Measurements from ENCODE around the gene PCP2. TPM values are rescaled to one million over a fixed set of nuclear protein-coding genes. Genes with fewer than 3 reads are reported as not detected.

Gene PCP2
- total and polyA plus RNA-seq, 2 of the 8 experiments (the other 6 are each of a cell fraction or from before 2014, with no cell fraction given) = not detected

DNA sequence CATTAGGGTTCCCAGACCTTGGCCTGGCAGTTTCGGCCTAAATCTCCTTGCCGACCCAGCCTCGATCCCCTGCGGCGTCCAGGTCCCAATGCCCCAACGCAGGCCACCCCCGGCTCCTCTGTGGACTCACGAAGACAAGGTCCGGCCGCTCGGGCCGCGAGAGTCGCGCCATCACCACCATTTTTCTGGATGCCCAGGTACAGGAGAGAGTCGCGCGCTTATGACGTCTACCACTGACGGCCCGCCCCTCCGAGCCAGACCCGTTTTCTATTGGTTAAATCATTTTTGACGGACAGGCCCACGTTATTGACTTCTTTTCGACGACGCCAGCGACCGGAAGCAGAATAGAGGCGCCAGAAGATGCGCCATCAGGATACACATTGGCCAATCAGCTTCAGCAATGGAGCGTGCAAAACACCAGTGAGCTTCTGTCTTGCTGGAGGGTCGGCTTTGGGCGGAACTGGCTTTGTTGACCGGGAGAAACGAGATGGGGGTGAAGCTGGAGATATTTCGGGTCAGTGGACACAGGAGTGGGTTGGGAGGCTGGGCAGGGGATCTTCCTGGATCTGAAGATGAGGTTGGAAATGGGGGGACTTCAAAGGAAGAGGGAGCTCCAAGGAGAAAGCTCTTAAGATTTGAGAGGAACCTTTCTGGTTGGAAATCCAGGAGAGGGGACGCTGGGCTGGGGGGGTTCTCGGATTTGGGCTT lies 4.0 kb downstream of the PCP2 start, which contains the start of the genes PET100 and XAB2 (continued):
- TF ChIP-seq BACH1 (IDR thresholded peaks at IDR 0.05; ENCODE audit: low read length) = no peak
- TF ChIP-seq, protein P1, sequence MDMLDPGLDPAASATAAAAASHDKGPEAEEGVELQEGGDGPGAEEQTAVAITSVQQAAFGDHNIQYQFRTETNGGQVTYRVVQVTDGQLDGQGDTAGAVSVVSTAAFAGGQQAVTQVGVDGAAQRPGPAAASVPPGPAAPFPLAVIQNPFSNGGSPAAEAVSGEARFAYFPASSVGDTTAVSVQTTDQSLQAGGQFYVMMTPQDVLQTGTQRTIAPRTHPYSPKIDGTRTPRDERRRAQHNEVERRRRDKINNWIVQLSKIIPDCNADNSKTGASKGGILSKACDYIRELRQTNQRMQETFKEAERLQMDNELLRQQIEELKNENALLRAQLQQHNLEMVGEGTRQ (IDR thresholded peaks at IDR 0.05; ENCODE audit: low read length) = no peak
- TF ChIP-seq SAP30 (IDR thresholded peaks at IDR 0.05; ENCODE audit: insufficient read depth, insufficient replicate concordance, low read length) = peak; percentile 90
- no peak for TF ChIP-seq TEAD4 (IDR thresholded peaks at IDR 0.05; ENCODE audit: low read depth, low read length)
- peak in 1 of 2 experiments; percentile 97; a peak in 2 of 4 replicates for TF ChIP-seq HDAC2 (IDR thresholded peaks at IDR 0.05; ENCODE audit: borderline replicate concordance in 1 of 2, low read depth in 2 of 2, low read length in 2 of 2)
- peak; percentile 99 for TF ChIP-seq SP1 (IDR thresholded peaks at IDR 0.05; ENCODE audit: low read depth, low read length)
- peak; percentile 95 for TF ChIP-seq YY1 (IDR thresholded peaks at IDR 0.05; ENCODE audit: low read depth, low read length)
- no peak for TF ChIP-seq EZH2 (IDR thresholded peaks at IDR 0.05; ENCODE audit: low read depth, low read length, severe bottlenecking)
- TF ChIP-seq GABPA (IDR thresholded peaks at IDR 0.05; ENCODE audit: borderline replicate concordance, insufficient read depth, low read length) = no peak; the same call in 1 of the 2 replicates
- TF ChIP-seq SIX5 (IDR thresholded peaks at IDR 0.05; ENCODE audit: low read depth, low read length) = no peak
- no peak for TF ChIP-seq TCF12 (IDR thresholded peaks at IDR 0.05; ENCODE audit: low read depth, low read length)
- TF ChIP-seq, protein P2, sequence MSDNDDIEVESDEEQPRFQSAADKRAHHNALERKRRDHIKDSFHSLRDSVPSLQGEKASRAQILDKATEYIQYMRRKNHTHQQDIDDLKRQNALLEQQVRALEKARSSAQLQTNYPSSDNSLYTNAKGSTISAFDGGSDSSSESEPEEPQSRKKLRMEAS (IDR thresholded peaks at IDR 0.05) = no peak
- peak; percentile 89 for TF ChIP-seq CHD2 (IDR thresholded peaks at IDR 0.05; ENCODE audit: low read length)
- TF ChIP-seq CEBPB (IDR thresholded peaks at IDR 0.05; ENCODE audit: low read depth, low read length) = no peak
- TF ChIP-seq, protein P3, sequence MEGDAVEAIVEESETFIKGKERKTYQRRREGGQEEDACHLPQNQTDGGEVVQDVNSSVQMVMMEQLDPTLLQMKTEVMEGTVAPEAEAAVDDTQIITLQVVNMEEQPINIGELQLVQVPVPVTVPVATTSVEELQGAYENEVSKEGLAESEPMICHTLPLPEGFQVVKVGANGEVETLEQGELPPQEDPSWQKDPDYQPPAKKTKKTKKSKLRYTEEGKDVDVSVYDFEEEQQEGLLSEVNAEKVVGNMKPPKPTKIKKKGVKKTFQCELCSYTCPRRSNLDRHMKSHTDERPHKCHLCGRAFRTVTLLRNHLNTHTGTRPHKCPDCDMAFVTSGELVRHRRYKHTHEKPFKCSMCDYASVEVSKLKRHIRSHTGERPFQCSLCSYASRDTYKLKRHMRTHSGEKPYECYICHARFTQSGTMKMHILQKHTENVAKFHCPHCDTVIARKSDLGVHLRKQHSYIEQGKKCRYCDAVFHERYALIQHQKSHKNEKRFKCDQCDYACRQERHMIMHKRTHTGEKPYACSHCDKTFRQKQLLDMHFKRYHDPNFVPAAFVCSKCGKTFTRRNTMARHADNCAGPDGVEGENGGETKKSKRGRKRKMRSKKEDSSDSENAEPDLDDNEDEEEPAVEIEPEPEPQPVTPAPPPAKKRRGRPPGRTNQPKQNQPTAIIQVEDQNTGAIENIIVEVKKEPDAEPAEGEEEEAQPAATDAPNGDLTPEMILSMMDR (IDR thresholded peaks at IDR 0.05; ENCODE audit: control extremely low read depth in 1 of 3, insufficient read depth in 1 of 3, low read depth in 1 of 3, low read length in 3 of 3) = no peak
- TF ChIP-seq POLR2A (IDR thresholded peaks at IDR 0.05; ENCODE audit: control extremely low read depth in 1 of 2, low read depth in 2 of 2, low read length in 2 of 2) = peak; percentile 64 to 77; a peak in 2 of 3 replicates
- TF ChIP-seq JUND (IDR thresholded peaks at IDR 0.05; ENCODE audit: low read length) = no peak
- TF ChIP-seq TAF7 (optimal IDR thresholded peaks at IDR 0.05; ENCODE audit: borderline replicate concordance, low read depth, low read length) = peak; percentile 43
- TF ChIP-seq CBX8 (IDR thresholded peaks at IDR 0.05; ENCODE audit: borderline replicate concordance, low read depth, low read length) = no peak
- TF ChIP-seq SUZ12 (IDR thresholded peaks at IDR 0.05; ENCODE audit: low read length) = no peak
- TF ChIP-seq TBP (IDR thresholded peaks at IDR 0.05; ENCODE audit: low read depth, low read length) = peak; percentile 85
